Epithelial cell of proximal tubule (primary cell): ENCODE data around the gene ANKMY1. TPM values are rescaled to one million over a fixed set of nuclear protein-coding genes. Genes with fewer than 3 reads are reported as not detected.

Experiments
- DNase-seq: peaks from one replicate; pipeline ENCODE4 v3.0.0-alpha.2; 2011; ENCODE audit warnings: low read depth
- H3K4me3 ChIP-seq: 2 replicates; pipeline ENCODE4 v1.5.1; 2011; ENCODE audit warnings: low read depth, mild to moderate bottlenecking, low read length
- total RNA-seq: library from RNA; depleted of rRNA; stranded (reverse); fragments of >200 nt; gene quantifications from 2 replicates; pipeline ENCODE4 v1.2.3, GENCODE V29; 2015
- TF ChIP-seq, protein P1 (sequence below): conservative IDR thresholded peaks from 2 replicates; pipeline ENCODE4 v1.5.1; 2012; ENCODE audit warnings: low read depth, mild to moderate bottlenecking, low read length

The ANKMY1 gene
- total RNA-seq, 1 donor from 2014 or later = 4.0 TPM

GRCh38 chr2:240503848-240504247, 53.9 kb downstream of the ANKMY1 start:
- TF ChIP-seq, protein P1, sequence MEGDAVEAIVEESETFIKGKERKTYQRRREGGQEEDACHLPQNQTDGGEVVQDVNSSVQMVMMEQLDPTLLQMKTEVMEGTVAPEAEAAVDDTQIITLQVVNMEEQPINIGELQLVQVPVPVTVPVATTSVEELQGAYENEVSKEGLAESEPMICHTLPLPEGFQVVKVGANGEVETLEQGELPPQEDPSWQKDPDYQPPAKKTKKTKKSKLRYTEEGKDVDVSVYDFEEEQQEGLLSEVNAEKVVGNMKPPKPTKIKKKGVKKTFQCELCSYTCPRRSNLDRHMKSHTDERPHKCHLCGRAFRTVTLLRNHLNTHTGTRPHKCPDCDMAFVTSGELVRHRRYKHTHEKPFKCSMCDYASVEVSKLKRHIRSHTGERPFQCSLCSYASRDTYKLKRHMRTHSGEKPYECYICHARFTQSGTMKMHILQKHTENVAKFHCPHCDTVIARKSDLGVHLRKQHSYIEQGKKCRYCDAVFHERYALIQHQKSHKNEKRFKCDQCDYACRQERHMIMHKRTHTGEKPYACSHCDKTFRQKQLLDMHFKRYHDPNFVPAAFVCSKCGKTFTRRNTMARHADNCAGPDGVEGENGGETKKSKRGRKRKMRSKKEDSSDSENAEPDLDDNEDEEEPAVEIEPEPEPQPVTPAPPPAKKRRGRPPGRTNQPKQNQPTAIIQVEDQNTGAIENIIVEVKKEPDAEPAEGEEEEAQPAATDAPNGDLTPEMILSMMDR = no peak
- DNase-seq = no peak

DNA sequence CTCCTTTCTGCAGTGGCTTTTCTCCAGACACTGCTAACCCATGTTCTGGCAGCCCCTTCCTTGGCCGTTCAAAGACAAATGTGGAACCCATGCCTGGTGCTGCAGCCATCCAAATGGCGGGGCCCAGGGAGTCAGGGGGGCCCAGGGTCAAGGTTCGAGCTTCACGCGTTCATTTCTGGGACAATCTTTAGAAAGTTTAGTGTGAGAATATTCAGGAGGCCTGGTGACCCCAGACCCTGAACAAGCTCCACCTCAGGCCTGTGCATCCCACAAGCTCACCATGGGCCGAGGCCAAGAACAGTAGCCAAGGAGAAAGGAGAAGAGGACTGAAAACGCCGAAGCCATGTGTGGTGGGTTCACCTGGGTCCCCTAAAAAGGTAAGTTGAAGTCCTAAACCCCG, 54.4 kb downstream of the ANKMY1 start:
- H3K4me3 ChIP-seq = no peak overlapping the region
- TF ChIP-seq, protein P1 = no peak
- DNase-seq = no peak

More at GRCh38 chr2:240503848-240504247, 53.9 kb downstream of the ANKMY1 start:
- H3K4me3 ChIP-seq = no peak overlapping the region

DNA sequence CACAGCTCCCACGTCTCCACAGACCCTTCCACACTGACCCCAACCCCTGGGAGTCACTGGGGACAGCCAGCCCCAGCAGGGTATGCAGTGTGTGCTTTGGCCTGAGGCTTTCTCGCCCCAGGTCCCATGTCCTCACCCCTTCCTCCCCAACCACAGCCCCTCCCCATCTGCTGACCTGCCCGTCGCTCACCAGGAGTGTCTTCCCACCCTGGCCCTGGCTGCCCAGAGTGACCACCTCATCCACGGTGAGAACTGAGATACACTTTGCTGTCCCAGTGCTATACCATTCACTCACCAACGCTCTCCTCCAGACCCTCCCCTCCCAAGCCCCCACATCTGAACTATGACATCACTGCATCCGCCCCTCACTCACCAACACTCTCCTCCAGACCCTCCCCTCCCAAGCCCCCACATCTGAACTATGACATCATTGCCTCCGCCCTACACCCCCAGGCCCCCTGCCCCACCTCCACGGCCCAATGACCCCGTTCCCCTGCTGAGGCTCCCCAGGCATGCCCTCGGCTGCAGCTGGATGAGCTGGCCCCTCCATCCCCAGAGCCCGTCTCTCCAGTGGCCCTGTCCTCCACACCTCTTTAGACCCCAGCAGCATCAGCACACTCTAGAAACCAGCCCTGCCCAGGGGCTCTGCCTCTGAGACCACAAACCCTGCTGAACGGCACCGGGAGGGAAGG, 55.2 kb downstream of the ANKMY1 start:
- TF ChIP-seq, protein P1 = no peak
- H3K4me3 ChIP-seq = no peak overlapping the region
- no peak for DNase-seq

DNA sequence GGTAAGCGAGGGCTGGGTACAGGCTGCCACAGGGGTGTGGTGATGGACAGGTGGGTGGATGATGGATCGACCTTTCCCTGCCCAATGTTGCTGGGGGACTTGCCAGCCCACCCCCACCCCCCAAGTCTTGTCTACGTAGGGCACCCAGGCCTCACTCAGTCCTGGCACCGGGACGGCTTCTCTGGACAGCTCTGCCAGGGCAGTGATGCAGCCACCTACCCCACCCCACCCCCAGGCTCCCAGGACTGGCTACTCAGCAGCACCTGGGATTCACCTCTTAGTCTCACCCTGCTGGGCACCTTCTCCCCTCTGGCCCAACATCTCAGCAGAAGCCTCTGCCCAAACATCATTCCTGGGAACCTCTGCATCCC, 55.7 kb downstream of the ANKMY1 start:
- DNase-seq = no peak
- TF ChIP-seq, protein P1 = no peak
- H3K4me3 ChIP-seq = no peak overlapping the region

DNA sequence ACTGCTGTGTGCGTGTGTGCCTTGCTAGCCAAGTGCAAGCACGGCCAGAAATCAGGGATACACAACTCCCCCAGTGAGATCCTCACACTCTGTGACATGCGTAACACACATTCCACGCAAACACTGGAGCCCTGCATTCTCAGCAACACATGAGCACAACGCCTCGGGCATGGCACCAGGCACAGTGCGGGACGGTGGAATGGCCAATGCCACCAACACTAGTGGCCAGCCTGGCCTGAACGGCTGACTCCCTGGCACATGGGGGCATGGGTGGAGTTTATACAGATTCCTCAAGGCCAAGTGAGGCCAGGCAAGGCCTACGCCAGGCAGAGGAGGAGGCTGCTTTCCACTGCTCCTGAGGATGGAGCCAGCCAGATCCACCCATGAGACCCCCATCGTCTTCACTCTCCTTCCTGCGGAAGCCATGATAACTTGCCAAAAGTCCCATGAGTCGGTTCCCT, 56.2 kb downstream of the ANKMY1 start:
- DNase-seq = no peak
- TF ChIP-seq, protein P1 = no peak
- H3K4me3 ChIP-seq = no peak overlapping the region

DNA sequence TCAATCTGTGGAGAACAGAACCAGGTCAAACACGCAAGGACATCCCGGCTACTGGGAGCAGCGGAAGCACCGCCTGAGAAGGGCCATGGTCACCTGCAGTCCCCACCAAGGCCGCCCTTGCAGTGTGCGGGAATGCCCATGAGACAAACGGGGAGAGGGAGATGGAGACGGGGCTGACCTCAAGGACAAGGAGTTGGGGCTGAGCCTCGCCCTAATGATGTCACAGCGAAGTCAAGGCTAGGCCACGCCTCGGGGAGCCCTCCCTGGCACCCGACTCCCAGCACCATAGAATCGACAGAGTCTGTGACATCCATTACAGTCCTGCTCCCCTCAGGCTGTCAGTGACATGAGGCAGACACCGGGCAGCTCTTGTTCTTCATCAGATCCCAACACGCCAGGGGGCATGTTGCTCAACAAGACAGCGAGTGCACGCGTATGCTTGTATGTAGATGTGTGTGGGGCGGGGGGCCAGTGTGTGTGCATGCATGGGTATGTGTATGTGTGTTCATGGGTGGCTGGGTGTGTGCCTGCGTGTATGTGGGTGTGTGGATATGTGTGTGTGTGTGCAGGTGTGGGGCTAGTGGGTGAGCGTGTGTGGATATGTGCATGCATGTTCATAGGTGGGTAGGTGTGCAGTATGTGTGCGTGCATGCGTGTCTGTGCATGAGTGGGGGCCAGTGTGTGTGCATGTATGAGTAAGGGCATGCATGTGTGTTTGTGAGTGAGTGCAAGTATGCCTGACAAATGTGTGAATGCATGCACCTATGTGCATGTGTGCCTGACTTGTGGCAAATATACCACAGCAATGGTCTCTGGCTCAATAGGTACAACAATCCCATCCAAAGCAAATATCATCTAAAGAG, 57.0 kb downstream of the ANKMY1 start:
- DNase-seq = no peak
- TF ChIP-seq, protein P1 = no peak
- H3K4me3 ChIP-seq = no peak overlapping the region
